ENCODE data around the gene STK11IP.
A peak's percentile ranks its signal among the peaks of the same experiment; 100 is the strongest.

Gene STK11IP

GRCh38 chr2:219593154-219593553 is 4.5 kb upstream of the STK11IP start:
- Histone ChIP-seq H3K9ac (no peak overlapping the region), H4K20me1 (peaks cover 0 to under 1% (median 0%) of the 10 kb centered on the region in 11 experiments; a peak in 2 of 22 replicates), H3K36me3 (no peaks in the 10 kb centered on the region), H3K9me3 (replicated peaks in 1 of 11) (no peaks in the 10 kb centered on the region), H3K4me2 (no peak overlapping the region), H3K27me3 (no peaks in the 10 kb centered on the region), H3K4me3 (no peak overlapping the region), H3K27ac (no peak overlapping the region), H3K4me1 (peaks cover 7 to 9% (median 8%) of the 10 kb centered on the region in 10 experiments; a peak in 19 of 20 replicates)
- no peak for TF ChIP-seq Cebpa-rat (IDR thresholded peaks at IDR 0.05)

GRCh38 chr2:219595256-219595655 is 2.4 kb upstream of the STK11IP start:
- H3K27me3 ChIP-seq, result no peaks in the 10 kb centered on the region
- no peak overlapping the region for H3K4me2 ChIP-seq
- H3K4me1 ChIP-seq, result peaks cover 18 to 29% (median 22%) of the 10 kb centered on the region in 10 experiments
- no peaks in the 10 kb centered on the region for H3K9me3 ChIP-seq (replicated peaks in 1 of 11)
- no peak overlapping the region for H3K9ac ChIP-seq
- H3K36me3 ChIP-seq, result peaks cover 0 to 2% (median 0%) of the 10 kb centered on the region in 11 experiments; a peak in 1 of 22 replicates
- TF ChIP-seq Cebpa-rat (IDR thresholded peaks at IDR 0.05), result no peak
- peaks cover 0 to 14% (median 0%) of the 10 kb centered on the region in 11 experiments; a peak in 5 of 22 replicates for H4K20me1 ChIP-seq
- no peak overlapping the region for H3K4me3 ChIP-seq
- H3K27ac ChIP-seq, result no peak overlapping the region

- H3K9me3 ChIP-seq (replicated peaks in 1 of 11), result no peaks in the 10 kb centered on the region
- TF ChIP-seq Cebpa-rat (IDR thresholded peaks at IDR 0.05), result no peak
These were observed 604 bp upstream of the STK11IP start for GRCh38 chr2:219596954-219597551.

GRCh38 chr2:219598308-219599078 is 836 bp downstream of the STK11IP start:
- Histone ChIP-seq H3K27ac (peak overlapping the region; percentile 77 to 91 (median 86)), H3K27me3 (no peaks in the 10 kb centered on the region)

More at GRCh38 chr2:219596954-219597551, 604 bp upstream of the STK11IP start:
- H3K9ac ChIP-seq, result peak overlapping the region; percentile 75 to 88 (median 83)
- H3K27me3 ChIP-seq, result no peaks in the 10 kb centered on the region
- H3K4me1 ChIP-seq, result peaks cover 18 to 29% (median 22%) of the 10 kb centered on the region in 10 experiments
- H3K27ac ChIP-seq, result peak overlapping the region; percentile 77 to 91 (median 86)
- H3K4me3 ChIP-seq, result peak overlapping the region; percentile 63 to 82 (median 72)
- peaks cover 11 to 20% (median 15%) of the 10 kb centered on the region in 11 experiments for H3K36me3 ChIP-seq
- H4K20me1 ChIP-seq, result peaks cover 0 to 30% (median 9%) of the 10 kb centered on the region in 11 experiments; a peak in 7 of 22 replicates
- peak overlapping the region; percentile 76 to 96 (median 87) for H3K4me2 ChIP-seq

GRCh38 chr2:219603771-219604170 is 6.1 kb downstream of the STK11IP start:
- H3K4me2 ChIP-seq, result peak overlapping the region in 5 of 11 experiments; percentile 31 to 66 (median 58); a peak in 11 of 22 replicates

More at GRCh38 chr2:219598308-219599078, 836 bp downstream of the STK11IP start:
- Histone ChIP-seq H4K20me1 (peaks cover 0 to 30% (median 10%) of the 10 kb centered on the region in 11 experiments; a peak in 7 of 22 replicates), H3K4me1 (peaks cover 18 to 38% (median 26%) of the 10 kb centered on the region in 10 experiments), H3K36me3 (peaks cover 22 to 33% (median 28%) of the 10 kb centered on the region in 11 experiments), H3K9me3 (replicated peaks in 1 of 11) (no peaks in the 10 kb centered on the region), H3K4me3 (peak overlapping the region; percentile 63 to 82 (median 72)), H3K9ac (peak overlapping the region; percentile 75 to 88 (median 83)), H3K4me2 (peak overlapping the region; percentile 78 to 96 (median 92))
- TF ChIP-seq Cebpa-rat (IDR thresholded peaks at IDR 0.05), result no peak

GRCh38 chr2:219605607-219605954 is 7.9 kb downstream of the STK11IP start:
- peaks cover 0 to 52% (median 6%) of the 10 kb centered on the region in 11 experiments; a peak in 9 of 22 replicates for H4K20me1 ChIP-seq
- no peaks in the 10 kb centered on the region for H3K9me3 ChIP-seq (replicated peaks in 1 of 11)
- peaks cover 0 to 31% (median 15%) of the 10 kb centered on the region in 10 experiments; a peak in 14 of 20 replicates for H3K4me1 ChIP-seq
- H3K27ac ChIP-seq, result no peak overlapping the region
- peaks cover 79 to 100% (median 92%) of the 10 kb centered on the region in 11 experiments for H3K36me3 ChIP-seq
- TF ChIP-seq Cebpa-rat (IDR thresholded peaks at IDR 0.05), result no peak
- H3K4me2 ChIP-seq, result no peak overlapping the region
- no peak overlapping the region for H3K9ac ChIP-seq
- H3K4me3 ChIP-seq, result no peak overlapping the region
- H3K27me3 ChIP-seq, result no peaks in the 10 kb centered on the region

More at GRCh38 chr2:219603771-219604170, 6.1 kb downstream of the STK11IP start:
- Histone ChIP-seq H3K36me3 (peaks cover 61 to 82% (median 76%) of the 10 kb centered on the region in 11 experiments), H3K9me3 (replicated peaks in 1 of 11) (no peaks in the 10 kb centered on the region), H3K9ac (peak overlapping the region in 2 of 11 experiments; percentile 8 to 22; a peak in 2 of 22 replicates), H4K20me1 (peaks cover 0 to 49% (median 11%) of the 10 kb centered on the region in 11 experiments; a peak in 11 of 22 replicates), H3K27ac (peak overlapping the region in 2 of 11 experiments; percentile 26 to 28; a peak in 2 of 22 replicates), H3K4me1 (peaks cover 5 to 46% (median 24%) of the 10 kb centered on the region in 10 experiments), H3K27me3 (no peaks in the 10 kb centered on the region), H3K4me3 (no peak overlapping the region)
- no peak for TF ChIP-seq Cebpa-rat (IDR thresholded peaks at IDR 0.05)

- H3K36me3 ChIP-seq, result peaks cover 81 to 98% (median 90%) of the 10 kb centered on the region in 11 experiments
- peaks cover 0 to 54% (median 3%) of the 10 kb centered on the region in 11 experiments; a peak in 8 of 22 replicates for H4K20me1 ChIP-seq
- H3K4me2 ChIP-seq, result no peak overlapping the region
- peaks cover 11 to 42% (median 23%) of the 10 kb centered on the region in 10 experiments for H3K4me1 ChIP-seq
- H3K4me3 ChIP-seq, result no peak overlapping the region
- H3K27ac ChIP-seq, result no peak overlapping the region
- H3K27me3 ChIP-seq, result no peaks in the 10 kb centered on the region
- H3K9me3 ChIP-seq (replicated peaks in 1 of 11), result no peaks in the 10 kb centered on the region
- no peak overlapping the region for H3K9ac ChIP-seq
- no peak for TF ChIP-seq Cebpa-rat (IDR thresholded peaks at IDR 0.05)
These were observed 10.3 kb downstream of the STK11IP start for GRCh38 chr2:219607931-219608330.

GRCh38 chr2:219608399-219608964 is 10.8 kb downstream of the STK11IP start:
- Histone ChIP-seq H4K20me1 (peaks cover 0 to 54% (median 3%) of the 10 kb centered on the region in 11 experiments; a peak in 8 of 22 replicates), H3K9me3 (replicated peaks in 1 of 11) (no peaks in the 10 kb centered on the region), H3K4me2 (no peak overlapping the region), H3K27me3 (no peaks in the 10 kb centered on the region), H3K9ac (no peak overlapping the region), H3K36me3 (peaks cover 79 to 93% (median 85%) of the 10 kb centered on the region in 11 experiments), H3K4me3 (no peak overlapping the region), H3K4me1 (peaks cover 12 to 36% (median 20%) of the 10 kb centered on the region in 10 experiments), H3K27ac (no peak overlapping the region)
- TF ChIP-seq Cebpa-rat (IDR thresholded peaks at IDR 0.05), result no peak

All from BLaER1 treated with 17β-estradiol and CSF1 and Interleukin-3, amounts not matched to agents 10 nM and 100 nM (cell line).